Activated effector memory CD4-positive, alpha-beta T cell treated with Interleukin-2 at 50 U/mL for 16 hours (primary cell): ENCODE results near the gene GH2.
"Not testable (repeated sequence)": the region's sequence is repeated elsewhere in the genome, so short reads cannot be mapped to it uniquely, and the experiment has no call there.

Experiments
- DNase-seq: peaks from one replicate; pipeline ENCODE4 v3.0.0-alpha.2; 2020

Gene GH2

GRCh38 chr17:63881935-63882601, at the start of gene GH2:
Gene GH2, minus strand, starts transcription at chr17:63881944. Its CDS starts 143 bp downstream, at chr17:63881801.
- DNase-seq, result peak; percentile 43

GRCh38 chr17:63930951-63931575, 49.3 kb upstream of the GH2 start:
- DNase-seq, result peak; percentile 62

GRCh38 chr17:63929860-63930766, 48.4 kb upstream of the GH2 start:
- no peak for DNase-seq

GRCh38 chr17:63928966-63929695, 47.4 kb upstream of the GH2 start:
- no peak for DNase-seq

- no peak for DNase-seq
Observed at GRCh38 chr17:63928172-63928666, 46.5 kb upstream of the GH2 start.

- DNase-seq, result no peak
Observed at GRCh38 chr17:63927464-63928171, 45.9 kb upstream of the GH2 start.

GRCh38 chr17:63926164-63926563, 44.4 kb upstream of the GH2 start:
- DNase-seq, result no peak

GRCh38 chr17:63925615-63926014, 43.9 kb upstream of the GH2 start:
- no peak for DNase-seq

GRCh38 chr17:63922402-63922801, 40.7 kb upstream of the GH2 start:
- not testable (repeated sequence) for DNase-seq

- not testable (repeated sequence) for DNase-seq
Observed at GRCh38 chr17:63920779-63921178, 39.0 kb upstream of the GH2 start.

GRCh38 chr17:63920050-63920449, 38.3 kb upstream of the GH2 start:
- not testable (repeated sequence) for DNase-seq

GRCh38 chr17:63919311-63919723, 37.6 kb upstream of the GH2 start:
- peak; percentile 57 for DNase-seq

- DNase-seq, result not testable (repeated sequence)
Observed at GRCh38 chr17:63918789-63919305, 37.1 kb upstream of the GH2 start, which contains the start of gene GH1. Gene GH1, minus strand, starts transcription at chr17:63918839. Its CDS starts 63 bp downstream, at chr17:63918776.

- no peak for DNase-seq
Observed at GRCh38 chr17:63918305-63918704, 36.6 kb upstream of the GH2 start.

GRCh38 chr17:63917646-63918045, 35.9 kb upstream of the GH2 start:
- DNase-seq, result no peak

- DNase-seq, result not testable (repeated sequence)
Observed at GRCh38 chr17:63917206-63917605, 35.5 kb upstream of the GH2 start.

- DNase-seq, result no peak
Observed at GRCh38 chr17:63916566-63917185, 34.9 kb upstream of the GH2 start.

GRCh38 chr17:63915753-63916152, 34.0 kb upstream of the GH2 start:
- DNase-seq, result not testable (repeated sequence)

GRCh38 chr17:63914471-63914870, 32.7 kb upstream of the GH2 start:
- no peak for DNase-seq

- peak; percentile 36 for DNase-seq
Observed at GRCh38 chr17:63911657-63912100, 29.9 kb upstream of the GH2 start.

- DNase-seq, result no peak
Observed at GRCh38 chr17:63911041-63911635, 29.4 kb upstream of the GH2 start, which contains the start of gene CSHL1. Gene CSHL1, minus strand, starts transcription at chr17:63911258. Its CDS starts 62 bp downstream, at chr17:63911196.
